Psoas muscle (tissue), 8 donors: ENCODE results near the gene BID. TPM values are rescaled to one million over a fixed set of nuclear protein-coding genes. Genes with fewer than 3 reads are reported as not detected.

Experiments used
- ATAC-seq, 4 donors: fragments of 200-7000 bp; cut with Tn5 transposase; one replicate each; pipeline ENCODE4 v1.9.1; 2020; ENCODE audit warnings: moderate library complexity in 3 of 4, mild to moderate bottlenecking in 2 of 4
- DNase-seq, 2 donors: peaks; one replicate each; pipeline ENCODE4 v3.0.0-alpha.2; 2020
- H3K27ac ChIP-seq: fragments of 200-600 bp; one replicate; pipeline ENCODE4 v1.8.0; 2022
- H3K27me3 ChIP-seq, 3 donors: fragments of 200-600 bp in 1 of 3; one replicate each; pipeline versions ENCODE4 v1.6.1 to v1.8.0; 2013 to 2022; ENCODE audit warnings: low read length in 2 of 3, mild to moderate bottlenecking in 2 of 3, moderate library complexity in 1 of 3; ENCODE audit not compliant: insufficient read depth in 3 of 3
- H3K36me3 ChIP-seq, 2 donors: fragments of 200-600 bp in 1 of 2; one replicate each; pipeline versions ENCODE4 v1.6.1 to v1.8.0; 2013 to 2022; ENCODE audit warnings: low read depth in 1 of 2, mild to moderate bottlenecking in 1 of 2, moderate library complexity in 1 of 2; ENCODE audit not compliant: insufficient read depth in 1 of 2
- H3K4me1 ChIP-seq: fragments of 200-600 bp; one replicate; pipeline ENCODE4 v1.8.0; 2022
- H3K4me3 ChIP-seq: fragments of 200-600 bp; one replicate; pipeline ENCODE4 v1.8.0; 2022; ENCODE audit warnings: mild to moderate bottlenecking
- H3K9me3 ChIP-seq: fragments of 200-600 bp; one replicate; pipeline ENCODE4 v1.8.0; 2022
- CTCF ChIP-seq: fragments of 200-600 bp; IDR thresholded peaks from one replicate; pipeline ENCODE4 v1.8.0; 2022; ENCODE audit warnings: antibody characterized with exemption
- WGBS, 3 donors: extraction: QIAGEN DNeasy Blood & Tissue Kit; methylation state at CpG; one replicate each; pipeline versions ENCODE4 v1.1.6 to v1.1.7; 2013; 5-methylcytosine and 5-hydroxymethylcytosine counted together
- intact Hi-C, 2 donors: fragments of 100-400 bp; cut with DNase I; formaldehyde crosslinking; loops; one replicate each; pipeline versions ENCODE4 v1.11.0 to v1.14.2; 2022
- polyA plus RNA-seq, 3 donors: library from polyadenylated mRNA; stranded (reverse); fragments of 200-250 nt; gene quantifications; one replicate each; pipeline ENCODE4 v1.2.3, GENCODE V29; 2013
- total RNA-seq, 4 donors: library from RNA; stranded (reverse); fragmentation: NEBNext Ultra II Directional in 2 of 4; extraction: Animal tissue kit (Norgen Biotek cat#: 25700) in 2 of 4; gene quantifications; one replicate each; pipeline versions ENCODE4 v1.2.1 to v1.2.4, GENCODE V29; 2021 to 2023
- donor health status: healthy with polysubstance abuse.
- donor health status: DM: no; HTN: no; CAD: no; lungs with moderate emphysema.
- donor health status: Bipolar disorder and iron deficiency.
- donor health status: healthy.
- donor health status: DM: yes; HTN: yes; CAD: no.
- donor health status: DM: no; HTN: no; CAD: no.
- donor health status: DM: no; HTN: no; CAD: no.
- donor health status: DM: yes; HTN: yes; CAD: no.

Gene BID
- total and polyA plus RNA-seq, 7 donors = 5.6 to 27.4 (median 9.9) TPM

DNA sequence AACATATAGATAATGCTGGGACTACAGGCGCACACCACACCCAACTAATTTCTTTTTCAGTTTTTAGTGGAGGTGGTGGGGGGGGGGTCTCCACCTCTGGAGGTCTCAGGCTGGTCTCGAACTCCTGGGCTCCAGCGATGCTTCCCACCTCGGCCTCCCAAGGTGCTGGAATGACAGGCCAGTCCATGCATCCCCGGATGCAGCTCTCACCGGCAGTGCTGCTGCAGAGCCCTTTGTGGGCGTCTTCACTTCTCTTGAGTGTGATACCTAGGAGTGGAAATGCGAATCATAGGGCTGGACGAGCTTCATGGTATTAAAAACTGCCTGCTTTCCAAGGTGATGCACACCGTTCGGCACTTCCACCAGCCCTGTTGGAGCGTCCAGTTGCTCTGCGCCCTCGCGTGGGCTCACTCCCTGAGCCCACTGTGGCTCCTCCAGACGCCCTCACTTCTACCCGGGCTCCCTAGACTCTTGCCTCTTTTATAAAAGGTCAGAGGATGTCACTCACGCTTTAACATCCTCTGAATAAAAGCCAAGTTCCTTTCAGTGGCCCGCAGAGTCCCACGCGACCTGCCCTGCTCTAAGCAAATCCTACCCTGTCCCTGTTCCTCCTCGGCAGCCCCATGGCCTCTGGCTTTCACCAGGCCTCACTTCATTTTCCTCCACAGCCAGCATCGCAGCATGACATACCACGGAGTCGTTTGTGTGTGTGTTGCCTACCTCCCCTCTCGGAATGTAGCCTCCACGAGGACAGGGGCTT is 837 bp upstream of the BID start:
- Histone ChIP-seq H3K27ac (no peak overlapping the region), H3K4me1 (peaks cover 9% of the 10 kb centered on the region)
- no peak for ATAC-seq

DNA sequence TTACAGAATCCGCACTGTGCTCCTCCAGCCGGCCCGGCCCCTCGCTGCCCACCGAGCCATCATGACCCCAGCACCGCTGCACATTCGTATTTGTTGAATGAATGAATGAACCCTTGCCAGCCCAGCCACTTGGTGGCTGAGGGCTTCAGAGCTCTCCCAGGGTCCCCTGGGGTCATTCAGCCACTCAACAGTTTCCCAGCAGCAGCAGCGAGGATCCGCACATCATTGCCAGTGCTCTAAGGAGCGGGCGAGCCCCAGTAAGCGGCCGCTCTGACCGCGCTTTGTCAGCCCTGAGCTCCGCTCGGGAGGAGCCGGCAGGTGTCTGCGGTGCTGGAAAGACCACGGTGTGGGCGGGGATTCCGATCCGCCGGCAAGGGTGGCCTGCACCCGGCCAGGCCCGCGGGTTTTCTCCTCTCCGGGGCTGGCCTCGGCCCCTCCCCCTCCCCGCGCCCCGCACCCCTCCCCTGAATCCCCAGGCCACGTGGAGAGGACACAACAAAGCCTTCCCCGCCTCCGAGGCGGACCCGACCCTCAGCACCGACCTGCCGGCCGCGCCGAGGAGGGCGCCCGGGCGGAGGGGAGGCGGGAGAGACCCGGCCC is 563 bp downstream of the BID start:
- intact Hi-C loops = no loop called here
- Histone ChIP-seq H3K27me3 (no peaks in the 10 kb centered on the region), H3K4me1 (peaks cover 9% of the 10 kb centered on the region), H3K36me3 (no peaks in the 10 kb centered on the region), H3K4me3 (peak overlapping the region; percentile 78), H3K9me3 (no peaks in the 10 kb centered on the region), H3K27ac (no peak overlapping the region)
- DNase-seq (peak; percentile 42 to 71), ATAC-seq (peak; percentile 40 to 69 (median 62))
- 4 to 11% (median 5%) methylated on average over 20 to 44 of the region's 47 CpGs for WGBS, 3 donors
- no peak for TF ChIP-seq CTCF

More for the DNA sequence above, 837 bp upstream of the BID start:
- H3K27me3 ChIP-seq = no peaks in the 10 kb centered on the region
- intact Hi-C loops = no loop called here
- no peak for DNase-seq
- H3K36me3 ChIP-seq = no peaks in the 10 kb centered on the region
- WGBS, 3 donors = 81 to 83% (median 81%) methylated on average over 27 of the region's 27 CpGs
- TF ChIP-seq CTCF = no peak
- no peaks in the 10 kb centered on the region for H3K9me3 ChIP-seq
- H3K4me3 ChIP-seq = no peak overlapping the region

DNA sequence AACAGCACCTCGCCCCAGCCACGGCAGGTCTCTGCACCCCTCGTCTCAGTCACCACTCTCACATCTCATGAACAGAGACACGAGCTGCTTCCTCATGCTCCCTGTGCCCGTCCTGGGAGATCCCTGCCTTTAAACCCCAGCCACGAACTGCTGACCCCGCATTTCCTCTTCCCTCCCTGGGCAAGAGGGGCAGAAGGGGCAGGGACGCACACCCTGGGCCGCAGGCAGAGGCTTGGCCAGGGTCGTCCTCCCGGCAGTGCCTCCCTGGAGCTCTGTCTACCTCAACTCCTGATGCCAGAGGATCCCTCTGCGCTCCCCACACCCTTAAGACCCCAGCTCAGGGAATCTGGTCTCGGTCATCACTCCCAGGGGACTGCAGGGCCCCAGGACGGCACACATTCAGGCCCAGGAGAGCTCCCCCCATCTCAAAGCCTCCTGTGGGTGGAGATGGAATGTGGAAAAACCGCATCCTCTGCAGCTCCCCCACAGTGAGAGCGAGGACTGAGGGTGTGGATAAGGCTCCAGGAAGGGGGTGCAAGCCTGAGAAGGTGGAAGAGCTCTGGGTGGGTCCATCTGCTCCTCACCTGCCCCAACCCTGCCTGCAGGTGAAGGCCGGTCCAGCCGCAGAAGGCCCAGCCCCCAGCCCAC is 1.2 kb downstream of the BID start:
- no peak for ATAC-seq
- Histone ChIP-seq H3K4me1 (peaks cover 9% of the 10 kb centered on the region), H3K27ac (no peak overlapping the region), H3K27me3 (no peaks in the 10 kb centered on the region), H3K4me3 (peak overlapping the region; percentile 78), H3K9me3 (no peaks in the 10 kb centered on the region), H3K36me3 (no peaks in the 10 kb centered on the region)
- 70 to 76% (median 70%) methylated on average over 18 of the region's 18 CpGs for WGBS, 3 donors
- no peak for TF ChIP-seq CTCF
- DNase-seq = no peak
- intact Hi-C loops = no loop called here

DNA sequence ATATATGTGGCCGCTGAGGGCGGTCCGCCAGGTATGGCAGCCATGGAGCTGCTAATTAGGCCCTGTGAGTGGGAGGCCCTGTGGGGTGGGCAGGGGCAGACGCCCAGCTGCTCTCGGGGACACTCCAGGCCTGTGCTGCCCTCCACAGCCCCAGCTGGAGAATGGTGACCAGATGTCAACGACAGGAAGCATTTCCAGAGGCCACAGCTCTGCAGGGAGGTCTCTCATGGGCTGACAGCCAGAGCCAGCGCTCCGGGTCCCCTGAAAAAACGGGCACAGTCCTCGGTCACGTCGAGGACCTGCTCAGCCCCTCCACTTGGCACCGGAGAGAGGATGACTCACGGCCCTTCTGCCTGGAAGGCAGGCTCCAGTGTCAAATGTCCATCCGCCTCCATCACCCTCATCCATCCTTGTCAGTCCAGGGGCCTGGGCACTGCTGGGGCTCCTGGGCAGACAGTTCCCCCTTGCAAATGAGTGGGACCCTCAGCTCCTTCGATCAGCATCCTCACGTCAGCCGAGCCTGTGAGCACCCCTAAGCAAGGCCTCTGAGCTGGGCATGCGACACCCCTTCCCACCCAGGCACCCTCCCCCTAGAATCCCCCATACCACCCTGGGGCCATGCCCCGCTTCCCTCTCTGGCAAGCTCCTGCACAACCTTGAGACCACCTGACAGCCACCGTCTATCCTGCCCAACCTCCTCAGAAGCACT is 1.9 kb downstream of the BID start:
- WGBS, 3 donors = 59 to 68% (median 63%) methylated on average over 21 of the region's 21 CpGs
- Histone ChIP-seq H3K27ac (no peak overlapping the region), H3K27me3 (no peaks in the 10 kb centered on the region), H3K4me3 (no peak overlapping the region), H3K9me3 (no peaks in the 10 kb centered on the region), H3K36me3 (no peaks in the 10 kb centered on the region), H3K4me1 (peaks cover 9% of the 10 kb centered on the region)
- intact Hi-C loops = no loop called here
- ATAC-seq (peak; percentile 37 to 78 (median 52)), DNase-seq (peak in 1 of 2 donors; percentile 52)
- TF ChIP-seq CTCF = no peak
